ENCODE data around the gene MMP24.

DNA sequence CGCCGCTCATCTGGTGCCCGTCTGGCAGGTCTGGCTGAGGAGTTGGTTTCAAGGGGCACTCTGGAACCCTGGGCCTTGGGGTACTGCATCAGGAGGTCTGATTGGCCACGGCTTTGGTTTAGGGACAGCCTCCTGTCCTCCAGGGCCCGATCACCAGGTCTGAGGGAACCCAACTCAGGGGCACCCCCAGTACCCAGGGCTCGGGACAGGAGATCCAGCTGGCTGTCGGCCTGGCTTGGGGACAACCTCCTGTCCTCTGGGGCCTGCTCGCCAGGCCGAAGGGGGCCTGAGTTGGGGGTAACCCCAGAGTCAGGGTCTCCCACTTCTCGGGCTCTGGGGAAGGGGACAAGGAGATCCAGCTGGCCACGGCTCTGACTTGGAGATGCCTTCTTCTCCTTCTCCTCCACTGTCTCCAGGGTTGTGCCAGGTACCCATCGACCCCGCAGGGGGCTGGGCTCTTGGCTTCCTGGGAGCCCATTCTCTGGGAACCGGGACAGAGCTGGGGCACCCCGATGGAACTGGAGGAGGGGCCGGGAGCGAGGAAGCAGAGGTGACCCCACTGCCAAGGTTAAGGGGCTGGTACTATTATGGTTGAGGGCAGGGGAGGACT lies 60.5 kb downstream of the MMP24 start:
- TF ChIP-seq, protein P1, sequence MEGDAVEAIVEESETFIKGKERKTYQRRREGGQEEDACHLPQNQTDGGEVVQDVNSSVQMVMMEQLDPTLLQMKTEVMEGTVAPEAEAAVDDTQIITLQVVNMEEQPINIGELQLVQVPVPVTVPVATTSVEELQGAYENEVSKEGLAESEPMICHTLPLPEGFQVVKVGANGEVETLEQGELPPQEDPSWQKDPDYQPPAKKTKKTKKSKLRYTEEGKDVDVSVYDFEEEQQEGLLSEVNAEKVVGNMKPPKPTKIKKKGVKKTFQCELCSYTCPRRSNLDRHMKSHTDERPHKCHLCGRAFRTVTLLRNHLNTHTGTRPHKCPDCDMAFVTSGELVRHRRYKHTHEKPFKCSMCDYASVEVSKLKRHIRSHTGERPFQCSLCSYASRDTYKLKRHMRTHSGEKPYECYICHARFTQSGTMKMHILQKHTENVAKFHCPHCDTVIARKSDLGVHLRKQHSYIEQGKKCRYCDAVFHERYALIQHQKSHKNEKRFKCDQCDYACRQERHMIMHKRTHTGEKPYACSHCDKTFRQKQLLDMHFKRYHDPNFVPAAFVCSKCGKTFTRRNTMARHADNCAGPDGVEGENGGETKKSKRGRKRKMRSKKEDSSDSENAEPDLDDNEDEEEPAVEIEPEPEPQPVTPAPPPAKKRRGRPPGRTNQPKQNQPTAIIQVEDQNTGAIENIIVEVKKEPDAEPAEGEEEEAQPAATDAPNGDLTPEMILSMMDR (IDR thresholded peaks at IDR 0.05): no peak
- TF ChIP-seq EP300 (IDR thresholded peaks at IDR 0.05): no peak
